Gastroesophageal sphincter (tissue), 4 donors: Measurements from ENCODE around the gene WNT9A. TPM values are rescaled to one million over a fixed set of nuclear protein-coding genes. Genes with fewer than 3 reads are reported as not detected.

Experiments
- ATAC-seq: fragments of 150-250 bp; one replicate; pipeline ENCODE4 v1.9.1; 2016; ENCODE audit warnings: mild to moderate bottlenecking, moderate library complexity
- H3K27ac ChIP-seq, 4 donors: fragments of 200-600 bp; sonication (generic) in 3 of 4; 1 replicate in 3 of 4; 2 replicates in 1 of 4; pipeline ENCODE4 v1.5.1; 2016 to 2019
- H3K27me3 ChIP-seq: fragments of 200-600 bp; sonication (generic); one replicate; pipeline ENCODE4 v1.5.1; 2019
- H3K36me3 ChIP-seq, 2 donors: fragments of 200-600 bp; sonication (generic); one replicate each; pipeline ENCODE4 v1.5.1; 2019; ENCODE audit warnings: control low read depth in 1 of 2
- H3K4me1 ChIP-seq, 3 donors: fragments of 200-600 bp; sonication (generic); 1 replicate in 2 of 3; 2 replicates in 1 of 3; pipeline ENCODE4 v1.5.1; 2016 to 2019; ENCODE audit warnings: control low read depth in 2 of 3
- H3K4me3 ChIP-seq, 2 donors: fragments of 200-600 bp; sonication (generic); one replicate each; pipeline ENCODE4 v1.5.1; 2019; ENCODE audit warnings: mild to moderate bottlenecking in 1 of 2, moderate library complexity in 1 of 2
- H3K9me3 ChIP-seq, 3 donors: fragments of 200-600 bp; sonication (generic); one replicate each; pipeline ENCODE4 v1.5.1; 2017 to 2019; ENCODE audit warnings: control low read depth in 2 of 3
- CTCF ChIP-seq, 4 experiments: fragments of 200-600 bp in 2 of 4; fragments of 450-650 bp in 2 of 4; sonication (generic) in 1 of 4; IDR thresholded peaks; one replicate each; pipeline ENCODE4 v1.5.1; 2017 to 2019; ENCODE audit warnings: antibody characterized with exemption in 4 of 4, mild to moderate bottlenecking in 2 of 4, moderate library complexity in 2 of 4
- EP300 ChIP-seq: sonication (generic); formaldehyde crosslinking; IDR thresholded peaks from one replicate; pipeline ENCODE4 v1.6.1; 2017; ENCODE audit warnings: antibody characterized with exemption, mild to moderate bottlenecking
- POLR2A ChIP-seq, 2 donors: fragments of 450-650 bp; IDR thresholded peaks; one replicate each; pipeline ENCODE4 v1.6.1; 2017; ENCODE audit warnings: antibody characterized with exemption in 2 of 2, mild to moderate bottlenecking in 2 of 2, moderate library complexity in 1 of 2
- POLR2AphosphoS5 ChIP-seq: sonication (generic); formaldehyde crosslinking; IDR thresholded peaks from one replicate; pipeline ENCODE4 v1.6.1; 2017; ENCODE audit warnings: antibody characterized with exemption
- WGBS, 2 donors: methylation state at CpG; one replicate each; pipeline ENCODE4 v1.1.5; 2018; ENCODE audit warnings: low coverage in 1 of 2; 5-methylcytosine and 5-hydroxymethylcytosine counted together
- total RNA-seq, 4 donors: library from RNA; depleted of rRNA; stranded (reverse); fragments of >200 nt; gene quantifications; one replicate each; pipeline ENCODE4 v1.1.0, GENCODE V29; 2016

The WNT9A gene
- total RNA-seq, 4 donors from 2014 or later = 5.4 to 14.0 (median 6.6) TPM

- no peak overlapping the region for H3K4me3 ChIP-seq
- peak overlapping the region; percentile 90 to 94 (median 92) for H3K27ac ChIP-seq
- WGBS, 2 donors = 100% methylated on average over 3 of the region's 8 CpGs; no CpG with 5 or more reads in 1 of the 2 donors
- no peaks in the 10 kb centered on the region for H3K36me3 ChIP-seq
- no peaks in the 10 kb centered on the region for H3K27me3 ChIP-seq
- H3K4me1 ChIP-seq = peaks cover 0 to 26% (median 16%) of the 10 kb centered on the region in 3 donors
- no peaks in the 10 kb centered on the region for H3K9me3 ChIP-seq
- no peak for ATAC-seq
- TF ChIP-seq POLR2A (IDR thresholded peaks at IDR 0.05) (no peak), CTCF (IDR thresholded peaks at IDR 0.05) (no peak), POLR2AphosphoS5 (no peak), EP300 (no peak)
These were observed 59.2 kb downstream of the WNT9A start for GRCh38 chr1:227888404-227889046.

GRCh38 chr1:227887697-227888403 lies 59.9 kb downstream of the WNT9A start:
- WGBS, 2 donors = 5 to 27% methylated on average over 14 to 27 of the region's 40 CpGs
- no peaks in the 10 kb centered on the region for H3K36me3 ChIP-seq
- H3K27me3 ChIP-seq = no peaks in the 10 kb centered on the region
- H3K9me3 ChIP-seq = no peaks in the 10 kb centered on the region
- H3K4me1 ChIP-seq = peaks cover 0 to 26% (median 16%) of the 10 kb centered on the region in 3 donors
- ATAC-seq = peak; percentile 81
- peak overlapping the region; percentile 51 to 67 for H3K4me3 ChIP-seq
- TF ChIP-seq POLR2A (IDR thresholded peaks at IDR 0.05) (peak in 1 of 2 donors; percentile 58), CTCF (IDR thresholded peaks at IDR 0.05) (no peak), POLR2AphosphoS5 (peak; percentile 54)
- peak overlapping the region; percentile 90 to 94 (median 92) for H3K27ac ChIP-seq

- Histone ChIP-seq H3K36me3 (no peaks in the 10 kb centered on the region), H3K4me1 (peaks cover 0 to 26% (median 16%) of the 10 kb centered on the region in 3 donors), H3K27ac (peak overlapping the region; percentile 90 to 94 (median 92)), H3K27me3 (no peaks in the 10 kb centered on the region), H3K4me3 (peak overlapping the region; percentile 51 to 67), H3K9me3 (no peaks in the 10 kb centered on the region)
- WGBS, 2 donors = 0% methylated on average over 8 of the region's 30 CpGs; no CpG with 5 or more reads in 1 of the 2 donors
- TF ChIP-seq CTCF (IDR thresholded peaks at IDR 0.05) = no peak
- no peak for TF ChIP-seq EP300
- TF ChIP-seq POLR2A (IDR thresholded peaks at IDR 0.05) = no peak
- TF ChIP-seq POLR2AphosphoS5 = peak; percentile 58
- peak; percentile 60 for ATAC-seq
These were observed 60.6 kb downstream of the WNT9A start for GRCh38 chr1:227886993-227887696.

- no peak for TF ChIP-seq EP300
- TF ChIP-seq CTCF (IDR thresholded peaks at IDR 0.05) = no peak
- TF ChIP-seq POLR2A (IDR thresholded peaks at IDR 0.05) = no peak
- TF ChIP-seq POLR2AphosphoS5 = no peak
- Histone ChIP-seq H3K9me3 (no peaks in the 10 kb centered on the region), H3K4me1 (peaks cover 0 to 26% (median 16%) of the 10 kb centered on the region in 3 donors), H3K4me3 (peak overlapping the region; percentile 51 to 67), H3K36me3 (no peaks in the 10 kb centered on the region), H3K27ac (peak overlapping the region; percentile 90 to 94 (median 92)), H3K27me3 (no peaks in the 10 kb centered on the region)
- ATAC-seq = peak; percentile 0
- WGBS, 2 donors = 20% methylated on average over 2 of the region's 18 CpGs; no CpG with 5 or more reads in 1 of the 2 donors
These were observed 61.2 kb downstream of the WNT9A start for GRCh38 chr1:227886503-227886961.
